GM12878 (cell line): ENCODE results near the gene TCP11L1. TPM values are rescaled to one million over a fixed set of nuclear protein-coding genes. Genes with fewer than 3 reads are reported as not detected.

ENCODE experiments used
- ASH2L ChIP-seq: fragments of 300-600, 200-600 bp; sonication (generic); IDR thresholded peaks from 2 replicates; pipeline ENCODE4 v1.6.1; 2017; ENCODE audit warnings: low read depth, mild to moderate bottlenecking, borderline replicate concordance
- CBFB ChIP-seq: IDR thresholded peaks from 2 replicates; pipeline ENCODE4 v1.6.1; 2016; ENCODE audit warnings: antibody characterized with exemption, low read depth
- ESRRA ChIP-seq: IDR thresholded peaks from 2 replicates; pipeline ENCODE4 v1.6.1; 2012; ENCODE audit warnings: mild to moderate bottlenecking, low read length, improper control_type of control experiment
- ETV6 ChIP-seq, 2 experiments: fragments of 450-650 bp in 1 of 2; IDR thresholded peaks in 1 of 2; conservative IDR thresholded peaks in 1 of 2; 2 replicates each; pipeline ENCODE4 v1.6.1; 2014; ENCODE audit warnings: antibody characterized with exemption in 1 of 2, borderline replicate concordance in 1 of 2, low read depth in 1 of 2, mild to moderate bottlenecking in 1 of 2, moderate library complexity in 1 of 2
- FOS ChIP-seq: IDR thresholded peaks from 3 replicates; pipeline ENCODE4 v1.6.1; 2011; ENCODE audit warnings: borderline replicate concordance; ENCODE audit not compliant: insufficient read length; ENCODE audit errors: extremely low read depth
- HDAC2 ChIP-seq: fragments of 200-600 bp; sonication (generic); IDR thresholded peaks from 2 replicates; pipeline ENCODE4 v1.6.1; 2017
- JUNB ChIP-seq: IDR thresholded peaks from 2 replicates; pipeline ENCODE4 v1.6.1; 2016; ENCODE audit warnings: antibody characterized with exemption, mild to moderate bottlenecking
- MEF2B ChIP-seq: fragments of 450-650 bp; IDR thresholded peaks from 2 replicates; pipeline ENCODE4 v1.6.1; 2018; ENCODE audit warnings: mild to moderate bottlenecking, moderate library complexity; ENCODE audit not compliant: partially characterized antibody, poor library complexity, severe bottlenecking
- NFIC ChIP-seq: IDR thresholded peaks from 2 replicates; pipeline ENCODE4 v1.6.1; 2012; ENCODE audit warnings: low read depth, mild to moderate bottlenecking, inconsistent platforms, low read length, moderate library complexity
- POU2F2 ChIP-seq: IDR thresholded peaks from 3 replicates; pipeline ENCODE4 v1.6.1; 2011; ENCODE audit warnings: low read depth, mild to moderate bottlenecking, low read length, borderline replicate concordance
- RB1 ChIP-seq: fragments of 450-650 bp; formaldehyde crosslinking; IDR thresholded peaks from 2 replicates; pipeline ENCODE4 v1.6.1; 2017; ENCODE audit warnings: mild to moderate bottlenecking, borderline replicate concordance
- RFX5 ChIP-seq: IDR thresholded peaks from 2 replicates; pipeline ENCODE4 v1.6.1; 2011; ENCODE audit warnings: low read depth, low read length, improper control_type of control experiment
- SIN3A ChIP-seq: IDR thresholded peaks from 2 replicates; pipeline ENCODE4 v1.6.1; 2012; ENCODE audit warnings: low read depth, low read length, improper control_type of control experiment
- SMC3 ChIP-seq: IDR thresholded peaks from 2 replicates; pipeline ENCODE4 v1.6.1; 2011; ENCODE audit warnings: low read length, improper control_type of control experiment, borderline replicate concordance
- TCF7 ChIP-seq: IDR thresholded peaks from 2 replicates; pipeline ENCODE4 v1.6.1; 2014; ENCODE audit warnings: antibody characterized with exemption, borderline replicate concordance
- ZNF207 ChIP-seq: fragments of 450-650 bp; IDR thresholded peaks from 2 replicates; pipeline ENCODE4 v1.6.1; 2014; ENCODE audit warnings: antibody characterized with exemption, mild to moderate bottlenecking, borderline replicate concordance
- ZNF384 ChIP-seq: IDR thresholded peaks from 2 replicates; pipeline ENCODE4 v1.6.1; 2012; ENCODE audit warnings: low read depth, mild to moderate bottlenecking, low read length, improper control_type of control experiment, borderline replicate concordance
- ZSCAN29 ChIP-seq: fragments of 450-650 bp; IDR thresholded peaks from 2 replicates; pipeline ENCODE4 v1.6.1; 2017; ENCODE audit warnings: mild to moderate bottlenecking, moderate library complexity
- polyA plus RNA-seq, 11 experiments: library from polyadenylated mRNA; depleted of rRNA in 4 of 11; unstranded in 6 of 11; stranded (reverse) in 5 of 11; fragments of >200 nt; fragmentation: Nextera tagmentation in 4 of 11; fragmentation: Illumina TruSeq in 1 of 11; extraction: Ambion mirVana in 4 of 11; extraction: Trizol in 1 of 11; gene quantifications; 1 replicate in 1 of 11; 2 replicates in 10 of 11; pipeline versions ENCODE4 v1.2.1 to v1.2.3, GENCODE V29; 2011 to 2016; ENCODE audit warnings: inconsistent platforms in 2 of 11, missing spikeins in 2 of 11, low read depth in 1 of 11
- total RNA-seq, 4 experiments: library from RNA; depleted of rRNA in 3 of 4; stranded (reverse); fragments of >200 nt in 3 of 4; fragmentation: Illumina TruSeq in 1 of 4; extraction: Trizol in 1 of 4; gene quantifications; 2 replicates each; pipeline versions ENCODE4 v1.2.1 to v1.2.3, GENCODE V29; 2013 to 2021
- TF ChIP-seq, protein P1 (sequence below): IDR thresholded peaks from 2 replicates; pipeline ENCODE4 v1.6.1; 2012; ENCODE audit warnings: low read length, inconsistent platforms
- TF ChIP-seq, protein P2 (sequence below): IDR thresholded peaks from 2 replicates; pipeline ENCODE4 v1.6.1; 2011; ENCODE audit warnings: mild to moderate bottlenecking, low read depth, low read length, moderate library complexity; ENCODE audit not compliant: insufficient replicate concordance
- TF ChIP-seq, protein P3 (sequence below): IDR thresholded peaks from 2 replicates; pipeline ENCODE4 v1.6.1; 2011; ENCODE audit warnings: low read depth, low read length, improper control_type of control experiment, borderline replicate concordance
- TF ChIP-seq, protein P4 (sequence below): IDR thresholded peaks from 2 replicates; pipeline ENCODE4 v1.6.1; 2011; ENCODE audit warnings: borderline replicate concordance, low read depth, mild to moderate bottlenecking, moderate library complexity, mixed read lengths, low read length; ENCODE audit not compliant: insufficient read depth; ENCODE audit errors: extremely low read length
- TF ChIP-seq, protein P5 (sequence below): fragments of 450-650 bp; IDR thresholded peaks from 2 replicates; pipeline ENCODE4 v1.6.1; 2017; ENCODE audit warnings: mild to moderate bottlenecking

The TCP11L1 gene
- total and polyA plus RNA-seq, 10 of the 15 experiments (the other 5 are each of a cell fraction or from before 2014, with no cell fraction given) = 5.3 to 15.7 (median 13.0) TPM

DNA sequence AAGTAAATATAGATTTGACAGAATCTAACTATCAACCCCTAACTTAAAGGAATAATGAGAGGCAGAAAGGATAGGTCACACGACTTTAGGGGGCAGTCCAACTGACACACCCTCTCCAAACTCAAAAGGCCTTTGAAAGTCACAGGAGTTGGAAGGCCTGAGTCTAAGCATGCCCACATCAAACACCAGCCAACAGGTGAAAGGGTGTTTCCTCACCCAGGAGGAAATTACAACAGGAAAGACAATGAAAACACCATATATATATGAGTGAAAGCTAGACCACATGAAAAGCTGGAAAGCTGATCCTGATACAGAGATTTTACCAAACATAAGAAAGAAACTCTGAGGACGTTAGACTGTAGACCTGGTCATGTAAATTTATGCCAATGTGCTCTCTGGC lies 34.2 kb upstream of the TCP11L1 start (continued):
- no peak for TF ChIP-seq ASH2L
- TF ChIP-seq JUNB = peak; percentile 49
- no peak for TF ChIP-seq ESRRA
- no peak for TF ChIP-seq CBFB
- no peak for TF ChIP-seq SIN3A
- TF ChIP-seq, protein P1, sequence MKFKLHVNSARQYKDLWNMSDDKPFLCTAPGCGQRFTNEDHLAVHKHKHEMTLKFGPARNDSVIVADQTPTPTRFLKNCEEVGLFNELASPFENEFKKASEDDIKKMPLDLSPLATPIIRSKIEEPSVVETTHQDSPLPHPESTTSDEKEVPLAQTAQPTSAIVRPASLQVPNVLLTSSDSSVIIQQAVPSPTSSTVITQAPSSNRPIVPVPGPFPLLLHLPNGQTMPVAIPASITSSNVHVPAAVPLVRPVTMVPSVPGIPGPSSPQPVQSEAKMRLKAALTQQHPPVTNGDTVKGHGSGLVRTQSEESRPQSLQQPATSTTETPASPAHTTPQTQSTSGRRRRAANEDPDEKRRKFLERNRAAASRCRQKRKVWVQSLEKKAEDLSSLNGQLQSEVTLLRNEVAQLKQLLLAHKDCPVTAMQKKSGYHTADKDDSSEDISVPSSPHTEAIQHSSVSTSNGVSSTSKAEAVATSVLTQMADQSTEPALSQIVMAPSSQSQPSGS = no peak
- peak; percentile 97 for TF ChIP-seq TCF7
- TF ChIP-seq RFX5 = no peak
- TF ChIP-seq, protein P2, sequence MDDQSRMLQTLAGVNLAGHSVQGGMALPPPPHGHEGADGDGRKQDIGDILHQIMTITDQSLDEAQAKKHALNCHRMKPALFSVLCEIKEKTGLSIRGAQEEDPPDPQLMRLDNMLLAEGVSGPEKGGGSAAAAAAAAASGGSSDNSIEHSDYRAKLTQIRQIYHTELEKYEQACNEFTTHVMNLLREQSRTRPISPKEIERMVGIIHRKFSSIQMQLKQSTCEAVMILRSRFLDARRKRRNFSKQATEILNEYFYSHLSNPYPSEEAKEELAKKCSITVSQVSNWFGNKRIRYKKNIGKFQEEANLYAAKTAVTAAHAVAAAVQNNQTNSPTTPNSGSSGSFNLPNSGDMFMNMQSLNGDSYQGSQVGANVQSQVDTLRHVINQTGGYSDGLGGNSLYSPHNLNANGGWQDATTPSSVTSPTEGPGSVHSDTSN = no peak
- TF ChIP-seq NFIC = peak; percentile 44; the same call in 1 of the 2 replicates
- TF ChIP-seq ETV6 (conservative IDR thresholded peaks at IDR 0.05 in 1 of 2, IDR thresholded peaks at IDR 0.05 in 1 of 2; ENCODE audit: borderline replicate concordance in 1 of 2, low read depth in 1 of 2) = peak in 1 of 2 experiments; percentile 75; a peak in 1 of 4 replicates
- TF ChIP-seq ZNF384 = no peak
- TF ChIP-seq SMC3 = no peak
- TF ChIP-seq, protein P3, sequence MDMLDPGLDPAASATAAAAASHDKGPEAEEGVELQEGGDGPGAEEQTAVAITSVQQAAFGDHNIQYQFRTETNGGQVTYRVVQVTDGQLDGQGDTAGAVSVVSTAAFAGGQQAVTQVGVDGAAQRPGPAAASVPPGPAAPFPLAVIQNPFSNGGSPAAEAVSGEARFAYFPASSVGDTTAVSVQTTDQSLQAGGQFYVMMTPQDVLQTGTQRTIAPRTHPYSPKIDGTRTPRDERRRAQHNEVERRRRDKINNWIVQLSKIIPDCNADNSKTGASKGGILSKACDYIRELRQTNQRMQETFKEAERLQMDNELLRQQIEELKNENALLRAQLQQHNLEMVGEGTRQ = no peak
- TF ChIP-seq FOS = no peak
- no peak for TF ChIP-seq MEF2B
- TF ChIP-seq ZSCAN29 = no peak
- TF ChIP-seq POU2F2 = no peak
- TF ChIP-seq, protein P4, sequence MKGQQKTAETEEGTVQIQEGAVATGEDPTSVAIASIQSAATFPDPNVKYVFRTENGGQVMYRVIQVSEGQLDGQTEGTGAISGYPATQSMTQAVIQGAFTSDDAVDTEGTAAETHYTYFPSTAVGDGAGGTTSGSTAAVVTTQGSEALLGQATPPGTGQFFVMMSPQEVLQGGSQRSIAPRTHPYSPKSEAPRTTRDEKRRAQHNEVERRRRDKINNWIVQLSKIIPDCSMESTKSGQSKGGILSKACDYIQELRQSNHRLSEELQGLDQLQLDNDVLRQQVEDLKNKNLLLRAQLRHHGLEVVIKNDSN = no peak
- no peak for TF ChIP-seq ZNF207
- no peak for TF ChIP-seq RB1
- no peak for TF ChIP-seq HDAC2
- TF ChIP-seq, protein P5, sequence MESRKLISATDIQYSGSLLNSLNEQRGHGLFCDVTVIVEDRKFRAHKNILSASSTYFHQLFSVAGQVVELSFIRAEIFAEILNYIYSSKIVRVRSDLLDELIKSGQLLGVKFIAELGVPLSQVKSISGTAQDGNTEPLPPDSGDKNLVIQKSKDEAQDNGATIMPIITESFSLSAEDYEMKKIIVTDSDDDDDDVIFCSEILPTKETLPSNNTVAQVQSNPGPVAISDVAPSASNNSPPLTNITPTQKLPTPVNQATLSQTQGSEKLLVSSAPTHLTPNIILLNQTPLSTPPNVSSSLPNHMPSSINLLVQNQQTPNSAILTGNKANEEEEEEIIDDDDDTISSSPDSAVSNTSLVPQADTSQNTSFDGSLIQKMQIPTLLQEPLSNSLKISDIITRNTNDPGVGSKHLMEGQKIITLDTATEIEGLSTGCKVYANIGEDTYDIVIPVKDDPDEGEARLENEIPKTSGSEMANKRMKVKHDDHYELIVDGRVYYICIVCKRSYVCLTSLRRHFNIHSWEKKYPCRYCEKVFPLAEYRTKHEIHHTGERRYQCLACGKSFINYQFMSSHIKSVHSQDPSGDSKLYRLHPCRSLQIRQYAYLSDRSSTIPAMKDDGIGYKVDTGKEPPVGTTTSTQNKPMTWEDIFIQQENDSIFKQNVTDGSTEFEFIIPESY = no peak
